GM19467 (cell line): ENCODE data around the gene EGR2.
"Not testable (repeated sequence)": the region's sequence is repeated elsewhere in the genome, so short reads cannot be mapped to it uniquely, and the experiment has no call there.

ENCODE experiments used
- ATAC-seq: cut with Tn5 transposase; IDR thresholded peaks from one replicate; pipeline ENCODE4 v1.9.1; 2021; ENCODE audit warnings: mild to moderate bottlenecking, moderate library complexity; ENCODE audit not compliant: unreplicated experiment

EGR2 gene

GRCh38 chr10:62795762-62796161 lies 20.4 kb downstream of the EGR2 start:
- ATAC-seq = no peak

DNA sequence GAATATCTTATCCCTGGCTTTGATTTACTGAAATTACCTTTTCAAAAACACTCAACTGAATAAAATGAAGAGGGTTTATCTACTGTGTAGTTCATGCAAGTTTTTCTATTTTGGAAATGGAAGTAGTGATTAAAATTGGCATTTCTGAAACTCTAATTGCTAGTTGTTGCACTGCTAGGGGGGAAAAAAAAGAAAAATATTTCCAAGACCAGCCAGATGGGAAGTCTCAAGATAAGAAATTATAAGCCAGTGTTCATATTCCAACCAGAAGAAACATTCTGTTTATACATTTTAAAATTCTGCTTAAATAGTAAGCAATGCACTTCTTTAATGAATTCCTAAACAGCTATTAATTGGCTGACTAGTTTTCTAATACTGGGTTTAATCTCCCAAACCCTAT lies 21.1 kb downstream of the EGR2 start:
- ATAC-seq = no peak

- ATAC-seq = no peak
Observed at GRCh38 chr10:62794306-62794705, 21.9 kb downstream of the EGR2 start.

DNA sequence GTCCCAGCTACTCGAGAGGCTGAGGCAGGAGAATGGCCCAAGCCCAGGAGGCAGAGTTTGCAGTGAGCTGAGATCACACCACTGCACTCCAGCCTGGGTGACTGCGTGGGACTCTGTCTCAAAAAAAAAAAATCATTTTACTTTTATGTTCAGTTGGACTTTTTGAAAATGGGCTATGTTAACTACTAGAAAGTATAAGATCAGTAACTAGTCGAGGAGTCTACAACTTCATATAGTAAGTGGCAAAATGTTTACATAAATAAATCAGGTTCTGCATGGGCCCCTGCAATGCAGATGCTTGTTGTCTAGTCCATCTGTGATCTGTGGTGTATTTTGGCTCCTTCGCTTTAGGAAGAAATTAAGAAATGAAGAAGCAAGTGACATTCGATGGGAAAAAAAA lies 23.9 kb downstream of the EGR2 start:
- no peak for ATAC-seq

DNA sequence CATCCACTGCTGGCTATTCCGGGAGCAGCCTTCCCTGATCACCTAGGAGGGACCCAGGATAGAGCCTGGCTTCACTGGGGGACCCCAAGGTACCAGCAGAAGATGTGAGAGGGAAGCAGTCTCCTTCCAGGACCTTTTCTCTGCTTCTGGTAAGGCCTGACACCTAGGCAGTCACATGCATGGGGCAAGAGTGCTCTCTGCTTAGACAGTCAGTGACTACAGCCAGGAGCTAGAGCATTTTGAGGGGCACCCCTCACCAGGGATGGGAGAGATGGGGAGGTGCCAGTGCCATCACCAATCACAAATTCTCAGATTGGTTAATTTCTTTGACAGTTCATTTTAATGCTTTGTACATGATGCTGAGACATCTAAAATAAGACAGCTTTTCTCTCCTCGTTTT lies 25.6 kb downstream of the EGR2 start:
- no peak for ATAC-seq

DNA sequence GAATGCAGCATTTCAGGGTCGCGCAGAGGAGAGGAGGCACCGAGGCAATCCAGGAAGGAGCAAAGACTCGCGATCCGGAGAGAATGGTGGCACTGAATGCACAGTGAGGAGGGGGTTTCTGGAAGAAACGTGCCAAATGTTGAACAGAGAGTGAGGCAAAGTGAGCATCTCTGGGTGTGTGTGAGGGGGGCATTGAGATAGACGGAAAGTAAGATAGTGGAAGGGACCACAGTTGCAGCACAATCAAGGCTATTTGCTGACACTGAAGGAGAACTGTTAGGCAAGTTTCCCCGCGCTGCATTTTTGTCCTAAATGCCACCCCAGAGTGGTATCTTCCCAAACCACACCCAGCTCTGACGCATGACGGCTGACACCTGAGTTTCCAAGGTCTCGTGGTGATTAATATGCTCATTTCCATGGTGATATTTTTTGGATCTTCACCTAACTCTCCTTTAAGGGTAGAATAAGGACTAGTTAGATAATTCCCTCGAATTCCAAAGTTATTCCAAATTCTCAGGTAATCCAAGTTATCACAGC lies 26.1 kb downstream of the EGR2 start:
- no peak for ATAC-seq

DNA sequence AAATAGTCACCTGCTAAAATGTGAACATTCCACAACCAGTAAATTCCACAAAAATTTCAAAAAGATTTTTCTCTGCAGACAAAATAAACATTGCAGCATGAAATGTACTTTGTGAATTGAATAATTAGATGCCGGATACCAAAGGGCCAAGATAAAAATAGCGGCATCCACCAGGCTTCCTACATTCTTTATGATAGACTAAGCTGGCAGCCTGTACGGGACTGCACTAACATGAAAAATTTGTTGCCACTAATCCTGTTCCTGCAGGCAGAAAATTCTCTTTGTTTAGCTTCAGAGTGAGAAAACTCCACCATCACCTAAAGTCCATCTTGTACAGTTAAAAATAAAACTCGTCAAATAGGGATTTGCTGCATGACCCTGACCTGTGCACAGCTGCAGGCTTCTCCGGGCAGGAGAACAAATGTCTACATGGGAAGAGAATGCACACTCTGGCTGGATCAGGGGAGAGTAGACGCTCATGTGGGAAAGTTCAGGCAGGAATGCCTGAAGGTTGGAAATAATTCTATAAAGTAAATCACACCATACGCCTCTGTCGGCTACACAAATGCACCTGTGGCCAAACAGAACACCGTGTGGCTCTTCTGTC lies 27.2 kb downstream of the EGR2 start:
- ATAC-seq = no peak

- ATAC-seq = not testable (repeated sequence)
Observed at GRCh38 chr10:62788285-62788684, 27.9 kb downstream of the EGR2 start.

DNA sequence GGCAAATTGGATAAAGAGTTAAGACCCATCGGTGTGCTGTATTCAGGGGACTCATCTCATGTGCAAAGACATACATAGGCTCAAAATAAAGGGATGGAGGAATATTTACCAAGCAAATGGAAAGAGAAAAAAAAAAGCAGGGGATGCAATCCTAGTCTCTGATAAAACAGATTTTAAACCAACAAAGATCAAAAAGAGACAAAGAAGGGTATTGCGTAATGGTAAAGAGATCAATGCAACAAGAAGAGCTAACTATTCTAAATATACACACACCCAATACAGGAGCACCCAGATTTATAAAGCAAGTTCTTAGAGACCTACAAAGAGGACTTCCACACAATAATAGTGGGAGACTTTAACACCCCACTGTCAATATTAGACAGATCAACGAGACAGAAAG lies 31.6 kb downstream of the EGR2 start:
- ATAC-seq = not testable (repeated sequence)

DNA sequence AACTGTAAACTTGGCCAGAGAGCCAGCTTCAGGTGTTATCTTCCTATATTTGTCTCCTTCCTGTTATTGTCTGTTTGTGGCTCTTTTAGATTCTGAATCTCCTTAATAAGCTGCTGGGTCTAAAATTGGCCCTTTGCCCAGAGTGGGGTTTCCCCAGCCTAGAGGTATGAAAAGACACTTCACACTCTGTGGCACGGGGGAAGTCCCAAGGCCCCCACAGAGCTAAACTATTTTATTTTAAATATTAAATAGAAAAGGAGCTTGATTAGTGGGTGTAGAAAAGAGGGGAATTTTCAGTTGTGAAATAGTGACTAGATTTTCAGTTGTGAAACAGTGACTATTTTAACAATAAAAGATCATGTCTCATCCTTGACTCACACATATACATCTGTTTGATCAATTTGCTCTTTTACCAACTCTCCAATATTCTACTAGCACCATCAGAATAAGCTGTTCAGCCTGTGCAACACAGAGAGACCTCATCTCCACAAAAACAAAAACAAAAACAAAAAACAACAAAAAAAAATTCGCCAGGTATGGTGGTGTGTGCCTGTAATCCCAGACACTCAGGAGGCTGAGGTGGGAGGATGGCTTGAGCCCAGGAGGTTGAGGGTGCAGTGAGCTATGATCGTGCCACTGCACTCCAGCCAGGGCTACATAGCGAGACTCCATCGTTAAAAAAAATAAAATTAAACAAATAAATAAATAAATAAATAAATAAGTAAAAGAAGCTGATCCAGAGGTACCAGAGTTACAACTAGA lies 36.5 kb downstream of the EGR2 start:
- peak; percentile 89 for ATAC-seq

GRCh38 chr10:62778125-62778524 lies 38.0 kb downstream of the EGR2 start:
- ATAC-seq = no peak

GRCh38 chr10:62772186-62772974 lies 43.8 kb downstream of the EGR2 start:
- no peak for ATAC-seq

- ATAC-seq = no peak
Observed at GRCh38 chr10:62769574-62770242, 46.5 kb downstream of the EGR2 start.

GRCh38 chr10:62766386-62766785 lies 49.8 kb downstream of the EGR2 start:
- ATAC-seq = no peak

DNA sequence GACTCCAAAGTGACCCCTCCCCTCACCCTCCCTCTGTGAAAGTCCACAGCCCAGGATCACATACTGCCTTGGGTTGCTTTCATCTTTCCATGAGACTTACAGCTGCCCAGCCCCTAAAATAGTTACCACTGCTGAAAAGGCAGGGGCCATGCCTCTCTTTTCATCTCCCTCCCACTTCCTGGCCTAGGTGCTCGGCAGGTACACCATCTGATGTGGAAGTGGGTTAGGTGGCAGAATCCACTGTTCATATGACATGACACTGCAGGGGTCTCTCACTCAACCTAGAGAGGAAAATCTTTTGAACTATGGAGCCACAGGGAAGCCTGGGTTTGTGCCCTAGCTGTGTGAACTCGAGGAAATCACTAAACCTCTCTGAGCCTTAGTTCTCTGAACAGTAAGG lies 50.4 kb downstream of the EGR2 start:
- no peak for ATAC-seq

- ATAC-seq = no peak
Observed at GRCh38 chr10:62764011-62764410, 52.2 kb downstream of the EGR2 start.

- no peak for ATAC-seq
Observed at GRCh38 chr10:62763155-62763554, 53.0 kb downstream of the EGR2 start.
